GM19455 (cell line): ENCODE results near the gene ZNF519.
"Not testable (repeated sequence)": the region's sequence is repeated elsewhere in the genome, so short reads cannot be mapped to it uniquely, and the experiment has no call there.

ENCODE experiments used
- ATAC-seq: cut with Tn5 transposase; IDR thresholded peaks from one replicate; pipeline ENCODE4 v1.9.1; 2021; ENCODE audit not compliant: unreplicated experiment

Gene ZNF519

DNA sequence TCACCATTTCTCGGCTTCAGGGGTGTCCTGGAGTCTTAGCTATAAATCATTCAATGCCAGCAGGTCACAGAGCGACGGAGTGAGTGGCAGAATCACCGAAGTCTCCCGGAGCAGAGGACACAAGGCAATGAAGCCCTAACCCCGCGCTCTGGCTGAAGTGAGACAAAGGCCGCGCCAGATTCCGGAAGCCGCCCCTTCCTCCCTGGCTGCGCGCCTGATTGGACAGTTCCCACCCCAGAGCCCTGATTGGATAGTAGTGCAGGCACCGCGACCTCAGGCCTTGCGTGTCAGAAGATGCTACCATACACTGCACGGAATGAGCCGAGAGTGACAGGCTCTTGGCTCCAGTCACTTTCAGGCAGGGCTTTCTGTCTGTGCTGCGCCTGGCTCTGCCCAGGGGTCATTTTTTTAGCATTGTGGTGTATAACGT is at the start of gene ZNF519:
ZNF519 (minus strand) TSS at position 165 of the 430 bp plus-strand sequence; CDS start at position 7, 158 bp downstream.
- ATAC-seq = peak; percentile 100

DNA sequence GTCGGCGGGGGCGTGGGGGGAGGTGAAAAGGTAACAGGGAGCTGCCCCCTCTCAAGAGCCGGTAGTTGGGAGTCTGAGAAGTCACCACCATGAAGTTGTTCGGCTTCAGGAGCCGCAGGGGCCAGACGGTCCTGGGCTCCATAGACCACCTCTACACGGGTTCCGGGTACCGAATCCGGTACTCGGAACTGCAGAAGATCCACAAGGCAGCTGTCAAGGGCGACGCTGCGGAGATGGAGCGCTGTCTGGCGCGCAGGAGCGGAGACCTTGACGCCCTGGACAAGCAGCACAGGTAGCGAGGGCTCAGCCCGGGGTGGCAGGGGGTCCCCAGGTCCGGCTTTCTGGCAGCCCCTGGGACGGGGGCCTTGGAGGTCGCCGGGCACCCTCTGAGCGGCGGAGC is 47.1 kb upstream of the ZNF519 start:
- no peak for ATAC-seq

DNA sequence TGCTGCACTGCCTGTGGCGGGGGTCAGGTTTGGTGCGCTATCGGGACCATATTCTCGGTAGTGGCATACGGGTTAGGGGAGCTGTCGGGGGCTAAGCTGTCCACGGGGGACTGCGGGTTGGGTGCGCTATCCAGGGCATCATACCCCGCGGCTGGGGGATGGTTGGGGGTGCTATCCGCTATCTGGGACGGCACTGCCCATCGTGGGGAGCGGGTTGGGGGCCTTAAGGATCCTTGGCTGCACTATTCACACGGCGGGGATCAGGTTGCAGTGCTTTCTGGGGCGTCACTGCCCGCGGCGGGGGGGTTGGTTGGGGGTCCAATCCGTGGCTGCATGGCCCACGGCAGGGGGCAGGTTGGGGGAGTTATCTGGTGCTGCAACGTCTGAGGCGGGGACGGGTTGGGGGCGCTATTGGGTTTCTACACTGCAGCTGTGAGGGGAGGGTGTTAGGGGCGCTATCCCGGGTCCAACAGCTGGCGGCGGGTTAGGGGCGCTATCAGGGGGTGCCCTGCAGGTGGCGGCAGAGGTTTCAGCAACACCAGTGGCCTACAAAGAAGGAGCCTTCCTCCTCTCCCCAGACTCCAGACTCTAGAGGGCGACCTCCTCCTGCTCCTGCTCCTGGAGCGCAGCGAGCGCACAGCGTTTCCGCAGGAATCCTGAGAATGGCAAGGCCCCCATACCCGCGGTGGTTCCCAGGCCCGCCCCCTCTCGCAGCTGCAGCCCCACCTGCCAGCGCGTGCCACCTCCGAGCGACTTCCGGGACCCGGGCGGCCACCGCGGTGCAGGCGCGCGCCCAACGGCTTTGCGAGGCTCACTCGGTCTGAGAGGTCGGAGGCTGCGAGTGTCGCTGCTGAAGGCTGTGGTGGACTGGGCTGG is 46.3 kb upstream of the ZNF519 start:
- peak; percentile 77 for ATAC-seq

DNA sequence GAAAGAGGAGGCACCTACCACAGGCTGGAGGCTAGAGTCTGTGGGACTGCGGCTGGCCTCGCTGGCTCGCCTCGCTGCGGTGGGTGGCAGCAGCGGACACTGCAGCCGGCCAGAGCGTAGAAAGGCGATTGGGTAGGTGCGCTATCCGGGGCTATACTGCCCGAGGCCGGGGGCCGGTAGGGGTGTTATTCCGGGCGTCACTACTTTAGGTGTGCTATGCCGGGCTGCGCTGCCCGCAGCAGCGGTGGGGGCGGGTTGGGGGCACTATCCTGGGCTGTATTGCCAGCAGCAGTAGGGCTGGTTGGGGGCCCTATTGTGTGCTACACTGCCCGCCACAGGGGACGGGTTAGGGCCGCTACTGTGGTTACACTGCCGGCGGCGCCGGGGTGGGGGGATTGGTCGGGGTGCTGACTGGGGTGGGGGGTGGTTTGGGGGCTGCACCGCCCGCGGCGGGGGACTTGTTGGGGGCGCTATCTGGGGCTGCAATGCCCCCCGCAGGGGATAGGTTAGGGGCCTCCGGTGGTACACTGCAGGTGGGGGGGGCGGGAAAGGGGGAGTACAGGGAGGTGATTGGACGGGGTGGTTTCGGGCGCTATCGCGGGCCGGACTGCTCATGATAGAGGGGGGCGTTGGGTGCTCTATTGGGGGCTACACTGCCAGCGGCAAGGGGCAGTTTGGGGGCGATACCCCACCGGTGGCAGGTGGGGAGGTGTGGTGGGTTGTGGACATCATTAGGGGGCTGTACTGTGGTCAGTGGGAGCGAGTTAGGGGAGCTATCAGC is 45.5 kb upstream of the ZNF519 start:
- ATAC-seq = not testable (repeated sequence)

DNA sequence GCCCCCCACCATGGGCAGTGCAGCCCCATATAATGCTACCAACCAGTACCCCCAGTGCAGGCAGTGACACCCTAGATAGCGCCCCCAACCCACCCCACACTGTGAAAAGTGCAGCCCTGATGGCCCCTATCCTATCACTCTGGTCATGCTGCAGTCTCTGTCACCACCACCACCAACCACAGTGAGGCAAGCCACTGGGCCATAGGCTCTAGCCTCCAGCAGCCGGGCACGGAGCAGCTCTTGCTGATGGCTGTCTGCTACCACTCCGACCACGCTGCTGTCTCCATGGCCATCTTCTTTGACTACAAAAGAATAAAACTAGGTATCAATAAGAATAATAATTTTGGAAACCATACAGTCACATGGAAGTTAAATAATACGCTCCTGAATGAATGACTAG is 43.2 kb upstream of the ZNF519 start:
- not testable (repeated sequence) for ATAC-seq

DNA sequence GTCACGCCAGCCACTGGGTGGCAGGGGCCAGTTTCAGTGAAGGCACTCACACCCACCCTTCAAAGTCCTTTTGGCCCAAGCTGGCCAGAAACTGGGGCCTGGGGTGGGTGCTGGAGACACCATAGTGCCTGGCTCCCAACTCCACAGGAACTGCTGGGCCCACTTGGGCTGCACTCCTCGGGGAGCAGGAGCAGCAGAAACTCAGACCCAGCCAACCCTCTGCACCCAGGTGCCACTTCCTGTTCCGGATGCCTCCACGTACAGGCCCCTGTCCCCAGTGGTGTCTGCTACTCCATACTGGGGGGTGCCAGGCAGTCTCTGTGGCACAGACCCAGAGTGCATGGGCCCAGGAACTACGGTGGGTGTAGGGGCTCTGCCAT is 42.5 kb upstream of the ZNF519 start:
- ATAC-seq = no peak

DNA sequence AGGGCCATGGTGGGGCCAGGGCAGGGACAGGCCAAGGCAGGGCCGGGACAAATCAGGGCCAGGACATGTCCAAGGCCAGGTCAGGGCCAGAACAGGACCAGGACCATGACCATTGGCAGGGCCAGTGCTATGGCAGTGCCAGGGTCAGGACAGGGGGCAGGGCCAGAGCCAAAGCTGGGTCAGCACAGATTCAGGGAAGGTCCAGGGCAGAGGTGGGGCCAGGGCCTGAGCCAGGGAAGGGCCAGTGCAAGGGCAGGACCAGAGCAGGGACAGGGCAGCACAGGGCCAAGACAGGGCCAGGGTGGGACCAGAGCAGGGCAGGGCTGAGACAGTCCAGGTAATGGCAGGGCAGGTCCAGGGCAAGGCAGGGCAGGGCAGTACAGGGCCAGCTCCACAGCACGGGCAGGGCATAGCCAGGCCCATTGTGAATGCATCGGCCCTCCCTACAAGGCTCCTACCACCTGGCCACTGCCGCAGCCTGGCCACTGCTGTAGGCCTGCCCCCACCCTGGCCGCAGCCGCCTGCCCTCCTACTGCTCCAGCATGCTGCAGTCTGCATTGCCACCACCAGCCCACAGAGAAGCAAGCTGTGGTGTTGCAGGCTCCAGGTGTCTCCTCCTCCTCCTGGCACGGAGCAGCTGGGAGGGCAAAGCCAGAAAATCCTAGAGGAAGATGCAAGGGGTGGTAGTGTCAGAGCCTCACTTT is 41.9 kb upstream of the ZNF519 start:
- not testable (repeated sequence) for ATAC-seq

DNA sequence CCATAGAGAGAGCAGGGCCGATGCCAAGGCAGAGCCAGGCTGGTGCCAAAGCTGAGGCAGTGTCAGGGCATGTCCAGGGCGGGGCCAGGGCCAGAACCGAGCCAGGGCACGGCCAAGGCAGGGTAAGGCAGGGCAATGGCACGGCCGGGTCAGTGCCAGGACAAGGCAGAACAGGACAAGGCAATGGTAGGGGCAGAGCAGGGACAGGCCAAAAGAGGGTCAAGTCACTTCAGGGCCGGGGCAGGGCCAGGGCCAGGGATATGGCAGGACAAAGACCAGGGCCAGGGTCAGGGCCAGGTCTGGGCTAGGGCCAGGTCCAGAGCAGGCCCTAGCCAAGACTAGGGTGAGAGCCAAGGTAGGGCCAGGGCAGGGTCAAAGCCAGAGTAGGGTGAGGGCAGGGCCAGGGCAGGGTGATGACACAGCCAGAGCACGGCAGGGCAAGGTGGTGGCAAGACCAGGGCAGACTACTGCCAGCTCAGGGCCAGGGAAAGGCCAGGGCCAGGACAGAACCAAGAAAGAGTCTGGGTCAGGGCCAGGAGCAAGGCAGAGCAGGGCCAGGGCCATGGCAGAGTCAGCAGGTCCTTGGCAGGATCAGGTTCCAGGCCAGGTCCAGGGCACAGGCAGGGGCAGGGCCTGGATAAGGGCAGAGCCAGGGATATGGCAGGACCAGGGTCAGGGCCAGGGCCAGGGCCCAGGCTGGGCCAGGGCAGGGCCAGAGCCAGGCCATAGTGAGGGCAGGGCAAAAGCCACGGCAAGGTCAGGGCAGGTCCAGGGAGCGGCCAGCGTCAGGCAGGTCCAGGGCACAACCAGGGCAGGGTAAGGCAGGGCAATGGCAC is 41.1 kb upstream of the ZNF519 start:
- ATAC-seq = not testable (repeated sequence)

DNA sequence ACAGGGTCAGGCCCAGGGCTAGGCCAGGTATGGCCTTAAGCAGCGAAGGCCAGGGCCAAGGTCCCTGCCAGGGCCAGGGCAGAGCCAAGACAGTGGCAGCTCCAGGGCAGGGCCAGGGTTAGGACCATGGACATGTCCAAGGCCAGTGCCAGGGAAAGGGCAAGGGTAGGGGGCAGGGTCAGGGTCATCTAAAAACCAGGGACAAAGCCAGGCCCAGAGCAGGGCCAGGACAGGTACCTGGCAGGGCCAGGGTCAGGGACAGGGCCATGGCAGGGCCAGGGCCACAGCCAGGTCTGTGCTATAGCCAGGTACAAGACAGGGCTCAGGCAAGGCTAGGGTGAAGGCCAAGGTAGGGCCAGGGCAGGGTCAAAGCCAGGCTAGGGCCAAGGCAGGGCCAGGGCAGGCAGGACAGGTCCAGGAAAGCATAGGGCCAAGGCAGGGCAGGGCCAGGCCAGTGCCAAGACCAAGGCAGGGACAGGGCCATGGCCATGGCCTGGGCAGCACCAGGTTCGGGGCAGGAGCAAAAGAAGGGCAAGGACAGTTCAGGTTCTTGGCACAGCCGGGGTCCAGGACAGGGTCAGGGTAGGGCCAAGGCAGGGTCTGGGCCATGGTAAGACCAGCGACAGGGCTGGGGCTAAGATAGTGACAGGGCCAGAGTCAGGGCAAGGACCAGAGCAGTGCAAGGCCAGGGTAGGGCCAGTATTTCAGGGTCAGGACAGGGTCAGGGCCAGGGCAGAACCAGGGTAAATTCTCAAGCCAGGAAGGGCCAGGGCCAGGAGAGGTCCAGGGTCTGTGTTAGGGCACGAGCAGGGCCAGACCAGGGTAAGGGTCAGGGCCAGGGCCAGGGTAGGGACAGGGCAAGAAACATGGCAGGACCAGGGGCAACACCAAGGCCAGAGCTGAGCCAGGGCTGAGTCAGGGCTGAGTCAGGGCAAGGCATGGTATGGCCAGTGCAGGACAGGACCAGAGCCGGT is 40.2 kb upstream of the ZNF519 start:
- ATAC-seq = not testable (repeated sequence)

DNA sequence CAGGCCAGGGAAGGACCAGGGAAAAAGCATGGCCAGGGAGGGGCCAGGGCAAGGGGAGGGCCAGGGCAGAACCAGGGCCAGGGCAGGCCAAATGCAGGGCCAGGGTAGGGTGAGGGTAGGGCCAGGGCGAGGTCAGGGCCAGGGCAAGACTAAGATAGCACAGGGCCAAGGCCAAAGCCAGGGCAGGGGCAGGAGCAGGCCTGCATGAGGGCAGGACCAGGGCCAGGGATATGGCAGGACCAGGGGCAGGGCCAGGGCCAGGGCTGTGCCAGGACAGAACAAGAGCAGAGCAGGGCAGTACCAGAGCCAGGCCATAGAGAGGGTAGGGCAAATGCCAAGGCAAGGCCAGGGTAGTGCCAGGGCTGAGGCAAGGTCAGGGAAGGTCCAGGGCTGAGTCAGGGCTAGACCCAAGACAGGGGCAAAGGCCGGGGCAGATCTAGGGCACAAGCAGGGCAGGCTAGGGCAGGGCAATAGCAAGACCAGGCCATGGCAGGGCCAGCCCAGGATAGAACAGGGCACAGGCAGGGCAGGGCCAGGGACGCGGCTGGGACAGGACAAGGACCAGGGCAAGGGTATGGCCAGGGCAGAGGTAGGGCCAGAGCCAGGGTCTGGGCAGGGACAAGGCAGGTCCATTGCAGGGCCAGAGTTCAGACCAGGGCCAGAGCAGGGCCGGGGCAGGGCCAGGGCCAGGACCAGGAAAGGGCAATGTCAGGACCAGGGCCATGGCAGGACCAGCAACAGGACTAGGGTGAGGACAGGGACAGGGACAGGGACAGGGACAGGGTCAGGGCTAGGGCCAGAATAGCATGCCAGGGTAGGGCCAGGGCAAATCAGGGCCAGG is 39.3 kb upstream of the ZNF519 start:
- not testable (repeated sequence) for ATAC-seq

DNA sequence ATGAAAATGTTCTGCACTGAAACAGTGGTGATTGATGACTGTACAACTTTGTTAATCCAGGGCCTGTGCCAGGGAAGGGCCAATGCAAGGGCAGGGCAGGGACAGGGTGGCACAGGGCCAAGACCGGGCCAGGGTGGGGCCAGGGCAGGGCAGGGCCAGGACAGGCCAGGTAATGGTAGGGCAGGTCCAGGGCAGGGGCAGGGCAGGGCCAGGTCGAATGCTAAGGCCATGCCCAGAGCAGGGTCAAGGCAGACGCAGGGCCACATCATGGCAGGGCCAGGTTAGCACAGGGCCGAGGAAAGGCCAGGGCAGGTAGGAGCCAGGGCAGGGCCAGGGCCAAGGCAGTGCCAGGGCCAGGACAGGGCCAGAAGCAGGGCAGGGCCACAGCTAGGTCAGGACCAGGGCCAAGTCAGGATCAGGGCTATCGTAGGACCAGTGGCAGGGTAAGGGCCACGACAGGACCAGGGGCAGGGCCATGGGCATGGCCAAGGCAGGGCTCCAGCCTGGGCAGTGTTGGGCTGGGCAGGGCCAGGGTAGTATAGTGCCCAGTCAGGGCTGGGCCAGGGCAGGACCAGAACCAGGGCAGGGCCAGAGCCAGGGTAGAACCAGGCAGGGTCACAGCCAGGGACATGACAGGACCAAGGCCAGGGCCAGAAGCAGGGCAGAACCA is 38.3 kb upstream of the ZNF519 start:
- ATAC-seq = not testable (repeated sequence)

DNA sequence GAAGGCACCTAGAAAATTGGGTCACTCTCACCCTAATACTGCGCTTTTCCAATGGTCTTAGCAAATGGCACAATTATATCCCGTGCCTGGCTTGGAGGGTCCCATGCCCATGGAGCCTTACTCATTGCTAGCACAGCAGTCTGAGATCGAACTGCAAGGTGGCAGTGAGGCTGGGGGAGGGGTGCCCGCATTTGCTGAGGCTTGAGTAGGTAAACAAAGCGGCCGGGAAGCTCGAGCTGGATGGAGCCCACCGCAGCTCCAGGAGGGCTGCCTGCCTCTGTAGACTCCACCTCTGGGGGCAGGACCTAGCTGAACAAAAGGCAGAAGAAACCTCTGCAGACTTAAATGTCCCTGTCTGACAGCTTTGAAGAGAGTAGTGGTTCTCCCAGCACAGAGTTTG is 30.7 kb upstream of the ZNF519 start:
- not testable (repeated sequence) for ATAC-seq

DNA sequence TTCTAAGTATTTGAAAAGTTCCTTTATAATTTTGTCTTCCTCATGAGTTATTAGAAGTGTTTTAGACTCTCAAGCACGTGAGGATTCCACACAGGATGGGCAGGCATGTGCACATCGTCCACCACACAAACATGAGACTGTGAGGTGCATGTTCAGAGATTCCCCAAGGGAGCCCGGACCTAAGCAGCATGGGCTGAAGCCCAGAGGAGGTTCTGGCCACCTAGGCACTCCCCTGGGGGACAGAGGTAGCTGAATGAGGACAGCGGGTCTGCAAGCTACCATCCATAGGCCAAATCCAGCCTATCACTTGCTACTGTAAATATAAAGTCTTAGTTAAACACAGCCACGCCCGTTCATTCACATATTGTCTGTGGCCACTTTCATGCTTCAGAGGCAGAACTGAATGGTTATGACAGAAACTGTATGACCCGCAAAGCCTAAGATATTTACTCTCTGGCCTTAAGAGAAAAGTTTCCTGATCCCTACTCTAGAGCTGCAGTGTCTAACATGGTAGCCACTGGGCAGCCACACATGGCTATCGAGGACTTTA is 19.4 kb upstream of the ZNF519 start:
- not testable (repeated sequence) for ATAC-seq

DNA sequence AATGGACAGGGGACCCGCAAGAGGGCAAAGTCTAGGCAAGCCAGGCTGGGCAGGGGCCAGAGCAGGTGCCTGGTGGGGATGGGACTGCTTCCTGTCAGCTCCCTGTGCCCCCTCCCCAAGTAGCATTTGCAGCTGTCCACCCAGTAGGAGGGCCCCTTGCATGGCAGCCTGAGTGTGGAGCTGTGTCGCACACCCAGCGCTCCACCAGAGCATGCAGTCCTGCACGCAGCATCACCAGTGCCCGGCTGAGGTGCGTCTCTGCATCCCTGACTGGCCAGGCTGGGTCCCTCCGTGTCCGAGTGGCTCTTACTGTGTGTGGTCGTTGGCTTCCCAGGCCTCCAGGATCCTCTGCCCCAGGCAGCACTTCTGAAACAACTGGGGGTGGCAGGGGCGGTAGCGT is 18.5 kb upstream of the ZNF519 start:
- ATAC-seq = not testable (repeated sequence)

DNA sequence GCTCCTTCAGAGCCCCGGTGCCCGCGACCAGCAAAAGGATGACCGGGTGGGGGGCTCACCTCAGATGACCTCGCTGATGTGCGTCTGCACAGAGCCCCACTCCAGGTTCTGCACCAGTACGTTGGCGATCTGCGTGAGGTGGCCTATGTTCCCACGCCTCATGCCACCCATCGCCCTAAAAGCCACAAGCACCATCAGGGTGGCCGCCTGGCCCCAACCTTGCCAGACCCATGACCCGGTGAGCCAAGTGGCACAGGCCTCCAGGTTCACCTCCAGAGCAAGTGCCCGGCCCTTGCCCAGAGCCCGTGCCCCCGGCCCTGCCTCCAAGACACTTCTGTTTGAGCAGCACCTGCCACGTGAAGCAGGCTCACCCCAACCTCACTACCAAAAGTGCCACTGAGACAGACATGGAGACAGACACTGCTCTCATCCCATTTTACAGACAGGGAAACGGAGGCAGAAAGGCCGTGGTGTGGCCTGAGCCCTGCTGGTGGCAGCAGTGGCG is 17.7 kb upstream of the ZNF519 start:
- ATAC-seq = not testable (repeated sequence)

DNA sequence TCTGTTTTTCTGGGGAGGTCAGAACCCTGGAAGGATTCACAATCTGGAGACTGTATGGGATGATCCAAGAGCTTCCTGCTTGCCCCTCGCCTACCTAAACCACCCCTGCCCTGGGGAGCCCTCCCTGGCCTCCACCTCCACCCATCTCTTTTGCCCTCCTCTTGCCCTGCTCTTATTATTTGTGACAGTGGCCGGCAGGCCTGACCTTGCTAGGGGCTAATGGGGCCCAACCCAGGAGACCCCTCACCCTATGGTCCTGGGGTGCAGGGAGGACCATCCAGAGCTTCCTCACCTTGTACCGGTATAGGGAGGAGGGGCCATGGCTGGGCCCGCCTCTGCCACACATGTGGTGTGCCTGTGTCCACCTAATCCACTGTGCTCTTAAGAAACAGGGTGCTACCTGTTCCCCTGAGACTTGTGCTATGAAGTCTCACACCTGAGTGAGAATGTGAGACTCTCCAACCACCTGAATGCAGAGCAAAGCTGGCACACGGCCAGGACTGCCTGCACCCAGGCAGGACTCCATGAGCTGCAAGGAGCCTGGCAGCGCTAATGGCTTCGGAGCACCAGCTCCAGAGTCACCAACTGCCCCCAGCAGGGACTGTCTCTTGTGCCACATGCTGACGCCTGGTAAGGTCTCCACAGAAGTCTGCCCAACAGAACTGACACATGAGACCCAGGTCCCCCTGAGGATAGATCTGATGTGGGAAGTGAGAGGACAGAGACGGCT is 17.1 kb upstream of the ZNF519 start:
- ATAC-seq = not testable (repeated sequence)
